ENCODE data around the gene SPRYD3.
A peak's percentile ranks its signal among the peaks of the same experiment; 100 is the strongest.
"Not testable (repeated sequence)": the region's sequence is repeated elsewhere in the genome, so short reads cannot be mapped to it uniquely, and the experiment has no call there.

Gene SPRYD3

DNA sequence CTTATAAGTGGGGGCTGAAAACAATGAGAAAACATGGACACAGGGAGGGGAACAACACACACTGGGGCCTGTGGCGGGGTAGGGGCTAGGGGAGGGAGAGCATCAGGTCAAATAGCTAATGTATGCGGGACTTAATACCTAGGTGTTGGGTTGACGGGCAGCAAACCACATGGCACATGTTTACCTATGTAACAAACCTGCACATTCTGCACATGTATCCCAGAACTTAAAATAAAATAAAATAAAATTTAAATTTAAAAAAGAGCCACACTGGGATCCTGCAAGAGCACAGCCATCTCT lies 16.4 kb upstream of the SPRYD3 start:
- not testable (repeated sequence) for H3K9me3 Mint-ChIP-seq, H3K27me3 Mint-ChIP-seq, H3K36me3 Mint-ChIP-seq, H3K27ac Mint-ChIP-seq, H3K4me3 Mint-ChIP-seq
- peaks cover 22% of the 10 kb centered on the region for H3K4me1 Mint-ChIP-seq

DNA sequence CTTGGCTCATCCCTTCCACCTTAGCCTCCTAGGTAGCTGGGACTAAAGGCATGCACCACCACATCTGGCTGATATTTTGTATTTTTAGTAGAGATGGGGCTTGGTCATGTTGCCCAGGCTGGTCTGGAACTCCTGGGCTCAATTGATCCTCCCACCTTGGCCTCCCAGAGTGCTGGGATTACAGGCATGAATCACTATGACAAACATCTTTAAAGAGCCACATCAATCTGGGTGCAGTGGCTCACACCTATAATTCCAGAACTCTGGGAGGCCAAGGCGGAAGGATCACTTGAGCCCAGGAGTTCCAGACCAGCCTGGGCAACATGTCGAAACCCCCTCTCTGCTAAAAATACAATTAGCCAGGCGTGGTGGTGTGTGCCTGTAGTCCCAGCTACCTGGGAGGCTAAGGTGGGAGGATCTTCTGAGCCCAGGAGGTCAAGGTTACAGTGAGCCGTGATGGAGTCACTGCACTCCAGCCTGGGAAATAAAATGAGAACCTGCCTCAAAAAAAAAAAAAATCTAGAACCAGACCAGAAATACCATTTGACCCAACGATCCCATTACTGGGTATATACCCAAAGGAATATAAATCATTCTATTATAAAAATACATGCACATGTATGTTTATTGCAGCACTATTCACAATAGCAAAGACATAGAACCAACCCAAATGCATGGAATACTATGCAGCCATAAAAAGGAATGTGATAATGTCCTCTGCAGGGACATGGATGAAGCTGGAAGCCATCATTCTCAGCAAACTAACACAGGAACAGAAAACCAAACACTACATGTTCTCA lies 15.8 kb upstream of the SPRYD3 start:
- H3K9me3 Mint-ChIP-seq, H3K36me3 Mint-ChIP-seq, H3K4me3 Mint-ChIP-seq, H3K27me3 Mint-ChIP-seq, H3K27ac Mint-ChIP-seq: not testable (repeated sequence)
- peaks cover 22% of the 10 kb centered on the region for H3K4me1 Mint-ChIP-seq

DNA sequence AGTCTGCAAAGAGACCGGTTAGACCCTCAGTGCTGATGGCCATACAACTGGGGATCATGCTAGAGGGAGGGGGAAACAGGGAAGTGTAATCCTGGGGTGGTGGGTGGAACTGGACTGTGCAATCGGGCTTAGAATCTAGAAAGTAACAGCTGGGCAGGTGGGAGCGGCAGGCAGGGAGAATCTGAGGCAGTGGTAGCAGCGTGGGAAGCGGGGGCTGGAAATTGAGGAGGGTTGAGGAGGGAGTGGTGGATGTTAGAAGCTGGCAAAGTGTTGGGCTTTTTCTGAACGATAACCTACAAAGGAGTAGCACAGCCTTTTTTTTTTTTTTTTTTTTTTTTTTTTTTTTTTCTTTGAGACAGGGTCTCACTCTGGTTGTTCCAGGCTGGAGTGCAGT lies 15.2 kb upstream of the SPRYD3 start:
- Mint-ChIP-seq H3K36me3 (no peaks in the 10 kb centered on the region), H3K4me3 (no peak overlapping the region), H3K4me1 (peaks cover 21% of the 10 kb centered on the region), H3K9me3 (no peaks in the 10 kb centered on the region), H3K27me3 (no peaks in the 10 kb centered on the region), H3K27ac (no peak overlapping the region)

DNA sequence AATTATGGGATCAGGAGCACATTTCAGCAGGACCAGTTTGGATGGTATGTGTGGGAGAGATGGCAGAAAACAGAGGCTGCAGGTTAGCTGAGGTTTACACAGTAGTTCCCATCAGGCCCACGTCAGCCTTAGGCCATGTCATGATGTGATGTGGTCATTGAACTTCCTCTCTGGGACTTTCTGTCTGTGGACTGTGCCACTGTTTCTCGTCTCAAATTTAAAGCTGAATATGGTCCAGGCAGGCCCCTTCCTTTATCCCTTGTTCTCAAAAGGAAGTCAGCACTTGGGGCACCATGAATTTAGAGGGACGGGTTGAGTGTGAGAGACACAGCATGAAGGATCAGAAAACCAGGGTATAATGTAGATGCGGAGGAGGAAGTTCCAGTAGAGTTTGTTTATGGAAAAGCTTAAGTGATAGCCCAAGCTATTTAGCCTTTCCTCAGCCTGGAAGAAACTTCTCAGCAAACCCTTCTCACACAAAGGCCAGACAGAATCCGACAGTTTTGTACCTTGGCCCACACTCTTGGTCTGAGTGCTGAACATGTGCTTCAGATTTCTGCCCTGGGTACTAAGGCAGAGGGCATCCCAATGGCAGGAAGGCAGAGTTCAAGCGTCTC lies 14.7 kb upstream of the SPRYD3 start:
- no peak overlapping the region for H3K27ac Mint-ChIP-seq
- H3K4me1 Mint-ChIP-seq = peaks cover 16% of the 10 kb centered on the region
- H3K36me3 Mint-ChIP-seq = no peaks in the 10 kb centered on the region
- no peaks in the 10 kb centered on the region for H3K9me3 Mint-ChIP-seq
- H3K4me3 Mint-ChIP-seq = no peak overlapping the region
- no peaks in the 10 kb centered on the region for H3K27me3 Mint-ChIP-seq

DNA sequence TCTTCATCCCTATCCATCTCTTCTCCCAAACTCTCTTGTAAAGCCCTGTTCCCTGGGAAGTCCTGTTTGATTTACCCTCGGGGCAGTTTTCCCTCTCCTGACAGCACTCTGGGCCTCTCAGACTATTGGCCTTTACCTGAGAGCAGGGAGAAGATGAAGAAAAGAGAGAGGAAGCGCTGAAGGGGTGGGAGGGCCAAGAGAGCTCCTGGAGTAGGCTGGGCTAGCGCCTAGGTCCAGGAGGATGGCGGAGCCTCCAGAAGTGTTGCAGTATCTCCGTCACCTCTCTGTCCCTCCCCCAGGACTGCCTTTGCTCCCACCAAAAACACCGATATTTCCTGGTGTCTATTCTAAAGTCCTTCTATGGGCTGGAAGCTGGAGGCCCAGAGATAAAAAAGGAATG lies 12.6 kb upstream of the SPRYD3 start:
- no peaks in the 10 kb centered on the region for H3K9me3 Mint-ChIP-seq
- H3K27ac Mint-ChIP-seq = no peak overlapping the region
- no peak overlapping the region for H3K4me3 Mint-ChIP-seq
- no peaks in the 10 kb centered on the region for H3K27me3 Mint-ChIP-seq
- H3K4me1 Mint-ChIP-seq = peaks cover under 1% of the 10 kb centered on the region
- H3K36me3 Mint-ChIP-seq = no peaks in the 10 kb centered on the region

DNA sequence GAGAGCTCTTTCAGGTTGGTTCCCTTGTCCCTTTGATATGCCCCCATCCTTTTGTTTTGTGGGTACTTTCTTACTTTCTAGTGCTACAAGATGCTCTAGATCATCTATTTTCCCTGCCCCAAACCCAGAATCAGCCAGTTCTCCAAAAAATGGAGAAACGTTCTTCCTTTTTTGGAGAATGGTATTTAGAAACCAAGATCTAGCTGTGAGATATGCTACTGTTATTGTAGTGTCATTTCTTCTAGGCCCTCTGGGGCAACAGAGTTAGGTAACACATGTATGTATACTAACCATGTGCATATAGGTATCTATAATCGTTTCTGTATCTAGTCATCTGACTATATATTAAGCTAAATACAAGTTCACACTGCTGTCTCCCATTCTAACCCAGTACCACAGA lies 11.4 kb upstream of the SPRYD3 start:
- no peaks in the 10 kb centered on the region for H3K9me3 Mint-ChIP-seq
- H3K36me3 Mint-ChIP-seq = no peaks in the 10 kb centered on the region
- H3K27ac Mint-ChIP-seq = no peak overlapping the region
- H3K4me1 Mint-ChIP-seq = no peaks in the 10 kb centered on the region
- H3K4me3 Mint-ChIP-seq = no peak overlapping the region
- no peaks in the 10 kb centered on the region for H3K27me3 Mint-ChIP-seq

DNA sequence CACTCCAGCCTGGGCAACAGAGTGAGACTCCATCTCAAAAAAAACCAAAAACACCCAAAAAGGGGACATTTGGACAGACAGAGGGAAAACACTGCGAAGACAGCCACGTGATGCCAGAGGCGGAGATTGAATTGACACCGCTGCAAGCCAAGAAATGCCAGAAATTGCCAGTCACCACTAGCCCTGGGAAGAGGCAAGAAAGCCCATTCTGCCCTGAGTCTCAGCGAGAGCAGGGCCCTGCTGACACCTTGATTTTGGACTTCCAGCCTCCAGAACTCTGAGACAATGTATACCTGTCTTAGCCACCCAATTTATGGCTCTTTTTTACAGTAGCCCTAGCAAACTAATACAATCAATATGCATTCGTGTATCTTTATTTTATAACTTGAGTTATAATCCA lies 10.9 kb upstream of the SPRYD3 start:
- Mint-ChIP-seq H3K4me1 (no peaks in the 10 kb centered on the region), H3K9me3 (no peaks in the 10 kb centered on the region), H3K36me3 (no peaks in the 10 kb centered on the region), H3K27me3 (no peaks in the 10 kb centered on the region), H3K4me3 (no peak overlapping the region), H3K27ac (no peak overlapping the region)

DNA sequence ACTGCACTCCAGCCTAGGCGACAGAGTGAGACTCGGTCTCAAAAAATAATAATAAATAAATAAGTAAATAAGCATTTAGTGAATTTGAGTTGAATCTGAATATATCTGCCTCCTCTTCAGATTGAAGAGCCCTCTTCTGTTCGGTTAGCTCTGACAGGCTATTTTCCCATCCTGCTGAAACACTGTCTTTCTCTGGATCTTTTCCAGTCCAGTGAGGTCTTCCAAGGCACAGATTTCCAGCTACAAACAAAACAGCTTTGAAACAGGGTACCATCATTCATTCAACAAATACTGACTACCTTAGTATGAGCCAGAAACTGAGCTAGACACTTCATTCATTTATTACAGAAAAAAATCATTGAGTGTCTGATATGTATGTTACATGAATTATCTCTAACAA lies 7.2 kb upstream of the SPRYD3 start:
- Mint-ChIP-seq H3K36me3 (no peaks in the 10 kb centered on the region), H3K4me3 (no peak overlapping the region), H3K27me3 (no peaks in the 10 kb centered on the region), H3K27ac (no peak overlapping the region), H3K9me3 (no peaks in the 10 kb centered on the region), H3K4me1 (no peaks in the 10 kb centered on the region)

DNA sequence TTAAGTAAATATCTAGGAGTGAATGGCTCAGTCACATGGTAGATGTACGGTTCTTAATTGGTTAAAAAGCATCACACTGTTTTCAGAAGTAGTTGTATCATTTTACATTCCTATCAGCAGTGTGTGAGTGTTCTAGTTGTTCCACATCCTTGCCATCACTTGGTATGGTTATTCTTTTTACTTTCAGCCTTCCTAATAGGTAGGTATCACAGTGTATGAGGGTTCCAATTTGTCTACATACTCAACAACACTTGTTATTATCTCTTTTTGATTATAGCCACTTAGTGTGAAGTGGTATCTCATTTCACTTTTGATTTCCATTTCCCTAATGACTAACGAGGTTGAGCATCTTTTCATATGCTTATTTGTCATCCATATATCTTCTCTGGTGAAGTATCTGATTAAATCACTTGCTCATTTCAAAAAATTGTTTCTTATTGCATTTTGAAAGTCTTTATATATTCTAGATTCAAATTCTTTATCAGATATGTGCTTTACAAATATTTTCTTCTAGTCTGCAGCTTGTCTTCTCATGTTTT lies 3.5 kb upstream of the SPRYD3 start:
- peaks cover 21% of the 10 kb centered on the region for H3K4me1 Mint-ChIP-seq
- no peak overlapping the region for H3K4me3 Mint-ChIP-seq
- no peaks in the 10 kb centered on the region for H3K27me3 Mint-ChIP-seq
- no peaks in the 10 kb centered on the region for H3K36me3 Mint-ChIP-seq
- H3K9me3 Mint-ChIP-seq = no peaks in the 10 kb centered on the region
- H3K27ac Mint-ChIP-seq = no peak overlapping the region

DNA sequence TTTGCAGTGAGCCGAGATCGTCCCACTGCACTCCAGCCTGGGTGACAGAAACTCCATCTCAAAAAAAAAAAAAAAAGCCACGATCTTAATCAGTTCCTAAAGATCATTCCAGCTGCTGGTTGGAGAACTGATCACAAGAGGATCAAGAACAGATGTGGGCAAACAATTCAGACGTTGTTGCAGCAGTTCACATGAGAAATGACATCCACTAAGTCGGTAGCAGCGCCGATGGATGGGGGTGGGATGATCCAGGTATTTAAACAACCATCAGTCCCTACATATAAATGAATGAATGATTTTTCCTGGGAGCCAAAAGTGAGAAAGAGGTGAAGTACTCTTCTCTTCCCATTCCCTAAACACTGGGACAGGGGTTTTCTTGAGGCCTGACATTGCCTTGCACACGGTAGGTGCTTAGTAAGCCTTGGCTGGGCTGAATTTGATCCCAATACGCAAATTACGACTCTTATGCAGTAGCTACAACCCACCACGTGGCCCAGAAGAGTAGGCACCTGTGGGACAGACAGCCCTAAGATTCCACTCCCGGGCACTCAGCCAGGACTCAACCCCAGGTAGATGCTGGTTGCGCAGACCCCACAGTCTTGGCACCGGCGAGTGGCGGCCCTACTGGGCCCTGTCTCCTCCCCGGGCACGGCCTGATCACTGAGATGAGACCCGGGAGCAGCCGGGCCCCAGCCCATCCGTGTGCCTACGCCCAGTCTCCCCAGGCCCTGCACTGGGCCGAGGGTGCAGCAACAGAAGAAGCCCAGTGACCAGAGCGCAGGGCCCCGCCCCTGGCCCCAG lies 565 bp downstream of the SPRYD3 start:
- Mint-ChIP-seq H3K36me3 (peaks cover 4% of the 10 kb centered on the region), H3K9me3 (no peaks in the 10 kb centered on the region), H3K4me3 (peak overlapping the region; percentile 96), H3K27me3 (no peaks in the 10 kb centered on the region), H3K27ac (peak overlapping the region; percentile 98), H3K4me1 (peaks cover 59% of the 10 kb centered on the region)

DNA sequence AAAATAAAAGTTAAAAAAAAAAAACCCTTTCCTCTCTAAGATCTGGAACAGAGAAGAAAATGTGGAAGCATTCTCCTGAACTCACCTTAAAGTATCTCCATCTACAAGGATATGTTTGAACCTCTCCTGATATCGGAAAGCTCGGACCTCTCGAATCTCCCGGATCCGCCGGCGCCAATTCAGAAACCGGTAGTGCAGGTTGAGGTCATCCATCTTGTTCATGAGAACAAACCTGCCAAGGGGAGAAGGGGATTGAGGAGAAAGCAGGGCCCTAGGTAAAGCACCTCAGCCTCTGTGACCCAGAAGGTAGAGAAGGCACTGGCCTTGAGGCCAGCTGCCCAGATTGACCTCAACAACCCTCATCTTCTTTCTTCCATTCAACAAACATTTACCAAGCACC lies 2.2 kb downstream of the SPRYD3 start:
- H3K4me1 Mint-ChIP-seq = peaks cover 62% of the 10 kb centered on the region
- H3K27me3 Mint-ChIP-seq = no peaks in the 10 kb centered on the region
- no peak overlapping the region for H3K27ac Mint-ChIP-seq
- H3K9me3 Mint-ChIP-seq = no peaks in the 10 kb centered on the region
- peak overlapping the region; percentile 96 for H3K4me3 Mint-ChIP-seq
- peaks cover 4% of the 10 kb centered on the region for H3K36me3 Mint-ChIP-seq

DNA sequence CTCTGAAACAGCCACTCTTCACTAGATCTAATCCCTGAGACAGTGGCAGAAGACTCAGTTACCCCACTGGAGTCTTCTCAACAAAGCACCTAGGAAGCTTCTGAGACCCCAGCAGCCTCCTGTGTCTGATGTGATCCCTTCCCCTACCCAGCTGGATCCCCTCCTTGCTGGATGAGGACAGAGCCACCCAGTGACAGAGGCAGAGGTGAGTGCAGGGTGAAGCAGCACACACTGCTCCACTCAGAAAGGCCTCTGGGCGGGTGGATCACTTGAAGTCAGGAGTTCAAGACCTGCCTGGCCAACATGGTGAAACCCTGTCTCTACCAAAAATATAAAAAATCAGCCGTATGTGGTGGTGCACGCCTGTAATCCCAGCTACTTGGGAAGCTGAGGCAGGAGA lies 2.7 kb downstream of the SPRYD3 start:
- no peaks in the 10 kb centered on the region for H3K27me3 Mint-ChIP-seq
- no peaks in the 10 kb centered on the region for H3K9me3 Mint-ChIP-seq
- peaks cover 4% of the 10 kb centered on the region for H3K36me3 Mint-ChIP-seq
- peak overlapping the region; percentile 7 for H3K4me3 Mint-ChIP-seq
- H3K4me1 Mint-ChIP-seq = peaks cover 66% of the 10 kb centered on the region
- H3K27ac Mint-ChIP-seq = no peak overlapping the region

DNA sequence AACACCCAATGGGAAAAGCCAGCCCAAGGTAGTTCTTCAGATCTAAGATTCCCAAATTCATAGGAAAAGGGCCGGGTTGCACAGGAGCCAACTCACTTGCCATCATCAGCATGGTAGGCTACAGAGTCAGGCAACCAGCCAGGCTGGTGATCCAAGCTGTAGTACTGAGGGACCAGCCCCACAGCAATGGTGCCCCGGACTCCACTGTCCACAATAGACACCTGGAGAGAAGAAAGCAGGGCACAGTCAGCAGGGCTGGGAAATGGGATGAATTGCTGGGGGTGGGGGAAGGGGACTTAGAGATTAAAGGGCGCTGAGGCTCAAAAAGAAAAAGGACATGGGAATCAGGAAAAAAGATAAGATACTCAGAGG lies 4.2 kb downstream of the SPRYD3 start:
- H3K4me1 Mint-ChIP-seq = peaks cover 61% of the 10 kb centered on the region
- no peaks in the 10 kb centered on the region for H3K27me3 Mint-ChIP-seq
- H3K27ac Mint-ChIP-seq = no peak overlapping the region
- H3K4me3 Mint-ChIP-seq = no peak overlapping the region
- peaks cover 8% of the 10 kb centered on the region for H3K36me3 Mint-ChIP-seq
- H3K9me3 Mint-ChIP-seq = no peaks in the 10 kb centered on the region

DNA sequence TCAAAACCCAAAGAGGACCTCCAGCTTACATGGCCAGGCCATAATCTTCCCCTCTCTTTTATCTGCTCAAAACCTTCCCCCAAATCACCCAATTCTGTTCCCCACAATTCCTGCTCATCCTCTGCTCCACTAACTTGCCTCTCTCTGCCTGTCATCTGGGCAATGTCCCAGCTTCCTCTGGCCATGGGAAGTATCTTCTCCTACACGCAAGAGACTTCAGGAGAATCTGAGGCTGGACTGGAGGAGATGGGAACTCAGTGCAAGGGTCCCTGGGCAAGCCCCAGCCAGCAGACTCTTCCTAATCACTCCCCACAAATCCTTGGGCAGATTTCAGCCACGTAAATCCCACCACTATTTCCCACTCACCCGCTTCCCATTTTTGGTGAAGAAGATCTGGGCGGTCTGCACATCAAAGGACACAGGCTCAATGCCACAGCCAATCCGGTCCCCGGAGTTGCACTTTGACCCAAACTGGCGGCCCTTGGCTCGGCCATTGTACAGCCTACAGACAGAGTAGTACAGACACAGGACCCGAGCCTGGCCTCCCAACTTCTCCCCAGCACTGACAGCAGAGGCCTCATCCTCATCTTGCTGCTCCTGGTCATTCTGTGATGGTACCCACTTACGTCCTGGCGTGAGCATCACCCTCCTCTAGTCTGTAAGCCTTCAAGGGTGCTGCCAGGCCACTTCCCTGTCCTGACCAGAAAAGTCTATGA lies 4.7 kb downstream of the SPRYD3 start:
- H3K27ac Mint-ChIP-seq = no peak overlapping the region
- H3K27me3 Mint-ChIP-seq = no peaks in the 10 kb centered on the region
- H3K9me3 Mint-ChIP-seq = no peaks in the 10 kb centered on the region
- H3K4me1 Mint-ChIP-seq = peaks cover 57% of the 10 kb centered on the region
- H3K4me3 Mint-ChIP-seq = no peak overlapping the region
- peaks cover 8% of the 10 kb centered on the region for H3K36me3 Mint-ChIP-seq

DNA sequence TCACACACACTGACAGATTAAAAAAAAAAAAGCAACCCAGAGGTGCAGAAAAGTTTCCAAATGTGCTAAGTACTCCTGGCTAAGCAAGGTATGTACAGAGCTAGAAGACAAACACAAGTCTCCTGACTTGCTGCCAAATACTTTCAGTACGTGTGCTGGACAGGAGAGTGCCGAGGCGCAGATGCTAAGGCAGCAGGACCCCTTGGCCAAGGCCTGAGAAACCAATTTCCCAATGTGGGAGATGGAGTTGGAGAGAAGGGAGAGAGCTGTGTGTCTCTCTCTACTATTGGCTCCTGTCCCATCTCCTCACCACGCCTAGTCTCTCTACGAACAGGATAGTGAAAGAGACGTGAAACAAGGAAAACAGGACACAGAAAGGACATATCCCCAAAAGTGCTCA lies 5.3 kb downstream of the SPRYD3 start:
- H3K4me1 Mint-ChIP-seq = peaks cover 57% of the 10 kb centered on the region

More for the DNA sequence above, 5.3 kb downstream of the SPRYD3 start:
- H3K4me3 Mint-ChIP-seq = no peak overlapping the region
- H3K27ac Mint-ChIP-seq = no peak overlapping the region
- no peaks in the 10 kb centered on the region for H3K27me3 Mint-ChIP-seq
- no peaks in the 10 kb centered on the region for H3K9me3 Mint-ChIP-seq
- H3K36me3 Mint-ChIP-seq = peaks cover 8% of the 10 kb centered on the region

Measured in activated naive CD4-positive, alpha-beta T cell treated with anti-CD3 and anti-CD28 coated beads, Interleukin-2, amount 50 U/mL, for 24 hours (primary cell).